HepG2 (cell line): Measurements from ENCODE around the gene RIOK2. TPM values are rescaled to one million over a fixed set of nuclear protein-coding genes. Genes with fewer than 3 reads are reported as not detected.

Source experiments
- GATA4 ChIP-seq: sonication (generic); IDR thresholded peaks from 2 replicates; pipeline ENCODE4 v1.6.1; 2016; ENCODE audit warnings: antibody characterized with exemption, low read depth, borderline replicate concordance
- HNF4G ChIP-seq, 2 experiments: sonication (generic) in 1 of 2; formaldehyde crosslinking in 1 of 2; IDR thresholded peaks; 2 replicates each; pipeline versions ENCODE4 v1.4.0 to v1.6.1; 2011 to 2020; ENCODE audit warnings: borderline replicate concordance in 2 of 2, low read depth in 2 of 2, mild to moderate bottlenecking in 2 of 2, low read length in 1 of 2, missing genetic modification reagents in 1 of 2, moderate library complexity in 1 of 2
- HNRNPLL ChIP-seq: fragments of 200-400 bp; formaldehyde crosslinking; IDR thresholded peaks from 2 replicates; pipeline ENCODE4 v1.6.1; 2017; ENCODE audit warnings: mild to moderate bottlenecking, low read depth, low read length; ENCODE audit not compliant: poor library complexity, severe bottlenecking
- KLF16 ChIP-seq, 2 experiments: sonication (generic) in 1 of 2; formaldehyde crosslinking in 1 of 2; IDR thresholded peaks; 2 replicates each; pipeline versions ENCODE4 v1.6.1 to v1.8.0; 2016 to 2023; ENCODE audit warnings: missing genetic modification reagents in 2 of 2, missing compliant biosample characterization in 1 of 2
- KLF9 ChIP-seq: IDR thresholded peaks from 2 replicates; pipeline ENCODE4 v1.6.1; 2016; ENCODE audit warnings: low read depth
- ONECUT2 ChIP-seq: sonication (generic); formaldehyde crosslinking; IDR thresholded peaks from 2 replicates; pipeline ENCODE4 v1.4.0; 2020; ENCODE audit warnings: missing genetic modification reagents
- PAF1 ChIP-seq: IDR thresholded peaks from 2 replicates; pipeline ENCODE4 v1.6.1; 2016; ENCODE audit warnings: missing genetic modification reagents, missing compliant biosample characterization
- PCBP1 ChIP-seq: fragments of 200-400 bp; formaldehyde crosslinking; IDR thresholded peaks from 2 replicates; pipeline ENCODE4 v1.6.1; 2017; ENCODE audit warnings: mild to moderate bottlenecking, low read depth, low read length, borderline replicate concordance
- PLRG1 ChIP-seq: fragments of 450-650 bp; conservative IDR thresholded peaks from 2 replicates; pipeline ENCODE4 v1.6.1; 2016
- REPIN1 ChIP-seq: sonication (generic); formaldehyde crosslinking; IDR thresholded peaks from 2 replicates; pipeline ENCODE4 v1.8.0; 2022; ENCODE audit warnings: missing genetic modification reagents, low read depth, mild to moderate bottlenecking, borderline replicate concordance
- SAFB2 ChIP-seq: sonication (generic); formaldehyde crosslinking; IDR thresholded peaks from 2 replicates; pipeline ENCODE4 v1.5.1; 2020; ENCODE audit warnings: missing genetic modification reagents, low read depth, mild to moderate bottlenecking, borderline replicate concordance
- TBX2 ChIP-seq: sonication (generic); formaldehyde crosslinking; IDR thresholded peaks from 2 replicates; pipeline ENCODE4 v1.5.0; 2020; ENCODE audit warnings: missing genetic modification reagents, mild to moderate bottlenecking, borderline replicate concordance
- ZBTB20 ChIP-seq: sonication (generic); formaldehyde crosslinking; IDR thresholded peaks from 2 replicates; pipeline ENCODE4 v1.8.1; 2023; ENCODE audit warnings: missing genetic modification reagents, low read depth, mild to moderate bottlenecking, borderline replicate concordance
- ZBTB38 ChIP-seq: sonication (generic); formaldehyde crosslinking; IDR thresholded peaks from 2 replicates; pipeline ENCODE4 v1.5.1; 2020; ENCODE audit warnings: mild to moderate bottlenecking, missing genetic modification reagents
- ZNF333 ChIP-seq: sonication (generic); formaldehyde crosslinking; IDR thresholded peaks from 2 replicates; pipeline ENCODE4 v1.4.0; 2020; ENCODE audit warnings: mild to moderate bottlenecking, missing genetic modification reagents, borderline replicate concordance
- ZNF556 ChIP-seq: sonication (generic); formaldehyde crosslinking; IDR thresholded peaks from 2 replicates; pipeline ENCODE4 v1.4.0; 2020; ENCODE audit warnings: mild to moderate bottlenecking, missing genetic modification reagents, borderline replicate concordance
- ZNF670 ChIP-seq: sonication (generic); formaldehyde crosslinking; IDR thresholded peaks from 2 replicates; pipeline ENCODE4 v1.8.0; 2022; ENCODE audit warnings: mild to moderate bottlenecking, missing genetic modification reagents, borderline replicate concordance
- polyA plus RNA-seq, 8 experiments: library from polyadenylated mRNA; depleted of rRNA in 3 of 8; stranded (reverse) in 7 of 8; unstranded in 1 of 8; fragments of >200 nt; fragmentation: Illumina TruSeq in 4 of 8; extraction: Trizol in 4 of 8; gene quantifications; 2 replicates each; pipeline versions ENCODE4 v1.2.1 to v1.2.3, GENCODE V29; 2011 to 2016; ENCODE audit warnings: low read depth in 4 of 8, missing spikeins in 1 of 8, mixed read lengths in 1 of 8; ENCODE audit not compliant: insufficient read depth in 1 of 8
- total RNA-seq, 5 experiments: library from RNA; depleted of rRNA; stranded (reverse); fragments of >200 nt; fragmentation: Illumina TruSeq; extraction: Trizol; gene quantifications; 2 replicates each; pipeline ENCODE4 v1.2.3, GENCODE V29; 2016; ENCODE audit warnings: low read depth in 1 of 5
- TF ChIP-seq, protein P1 (sequence below): sonication (generic); formaldehyde crosslinking; IDR thresholded peaks from 2 replicates; pipeline ENCODE4 v1.4.0; 2020; ENCODE audit warnings: missing genetic modification reagents; ENCODE audit errors: not compliant biosample characterization
- TF ChIP-seq, protein P2 (sequence below): sonication (generic); formaldehyde crosslinking; IDR thresholded peaks from 2 replicates; pipeline ENCODE4 v1.4.0; 2020; ENCODE audit warnings: missing genetic modification reagents, mild to moderate bottlenecking, borderline replicate concordance
- TF ChIP-seq, protein P3 (sequence below): IDR thresholded peaks from 2 replicates; pipeline ENCODE4 v1.4.0; 2020; ENCODE audit warnings: mild to moderate bottlenecking, missing genetic modification reagents

The RIOK2 gene
- total and polyA plus RNA-seq, 2 of the 13 experiments (the other 11 are each of a cell fraction or from before 2014, with no cell fraction given) = 8.1 to 46.6 TPM

DNA sequence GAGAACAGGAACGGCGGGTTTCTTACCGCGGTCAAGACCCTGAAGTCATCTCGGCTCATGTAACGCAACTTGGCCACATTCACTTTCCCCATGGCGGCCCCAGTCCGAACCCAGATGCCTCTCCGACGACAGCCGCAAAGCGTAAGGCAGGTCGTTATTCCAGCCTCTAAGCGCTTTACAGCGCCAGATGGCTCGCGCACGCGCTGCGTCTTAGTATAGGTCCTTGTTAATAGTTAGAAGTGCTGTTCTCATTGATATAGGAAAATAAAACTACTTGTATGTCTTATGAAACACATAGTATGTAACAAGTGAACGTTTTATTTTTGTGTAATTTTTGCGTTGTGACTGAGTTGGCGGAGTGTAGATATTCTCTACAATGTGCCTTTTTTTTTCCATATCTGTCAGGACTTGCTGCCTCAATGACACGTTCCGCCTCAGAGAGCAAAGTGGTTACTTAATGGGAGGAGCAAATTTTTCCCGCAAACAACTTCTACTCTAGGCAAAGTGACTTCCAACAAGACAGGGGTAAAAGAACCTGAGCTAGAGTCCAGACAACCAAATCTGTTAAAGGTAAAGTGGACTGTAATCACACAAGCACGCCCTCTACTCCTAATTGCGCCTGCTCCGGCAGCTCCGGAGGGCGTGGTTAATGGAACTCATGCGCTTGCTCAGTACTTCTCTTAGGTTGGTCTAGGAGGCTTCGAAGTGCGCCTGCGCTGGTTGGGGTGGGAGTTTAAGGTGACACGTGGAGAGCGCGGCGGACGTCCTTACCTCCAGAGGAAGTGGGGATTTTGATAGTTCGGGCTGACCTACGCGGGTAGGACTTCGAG lies at the start of gene RIOK2 (continued):
- no peak for TF ChIP-seq SAFB2
- TF ChIP-seq HNRNPLL = peak; percentile 53
- TF ChIP-seq, protein P1, sequence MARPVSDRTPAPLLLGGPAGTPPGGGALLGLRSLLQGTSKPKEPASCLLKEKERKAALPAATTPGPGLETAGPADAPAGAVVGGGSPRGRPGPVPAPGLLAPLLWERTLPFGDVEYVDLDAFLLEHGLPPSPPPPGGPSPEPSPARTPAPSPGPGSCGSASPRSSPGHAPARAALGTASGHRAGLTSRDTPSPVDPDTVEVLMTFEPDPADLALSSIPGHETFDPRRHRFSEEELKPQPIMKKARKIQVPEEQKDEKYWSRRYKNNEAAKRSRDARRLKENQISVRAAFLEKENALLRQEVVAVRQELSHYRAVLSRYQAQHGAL (CRISPR knock-in tag) = peak; percentile 73
- no peak for TF ChIP-seq PCBP1
- TF ChIP-seq KLF16 (CRISPR knock-in tag; IDR thresholded peaks at IDR 0.05) = peak in 1 of 2 experiments; percentile 46; a peak in 2 of 4 replicates
- TF ChIP-seq GATA4 = peak; percentile 38; the same call in 1 of the 2 replicates
- TF ChIP-seq, protein P2, sequence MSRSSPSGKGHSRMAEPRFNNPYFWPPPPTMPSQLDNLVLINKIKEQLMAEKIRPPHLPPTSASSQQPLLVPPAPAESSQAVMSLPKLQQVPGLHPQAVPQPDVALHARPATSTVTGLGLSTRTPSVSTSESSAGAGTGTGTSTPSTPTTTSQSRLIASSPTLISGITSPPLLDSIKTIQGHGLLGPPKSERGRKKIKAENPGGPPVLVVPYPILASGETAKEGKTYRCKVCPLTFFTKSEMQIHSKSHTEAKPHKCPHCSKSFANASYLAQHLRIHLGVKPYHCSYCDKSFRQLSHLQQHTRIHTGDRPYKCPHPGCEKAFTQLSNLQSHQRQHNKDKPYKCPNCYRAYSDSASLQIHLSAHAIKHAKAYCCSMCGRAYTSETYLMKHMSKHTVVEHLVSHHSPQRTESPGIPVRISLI (CRISPR knock-in tag) = no peak
- no peak for TF ChIP-seq PAF1 (CRISPR knock-in tag)
- TF ChIP-seq ZNF556 = no peak
- TF ChIP-seq, protein P3, sequence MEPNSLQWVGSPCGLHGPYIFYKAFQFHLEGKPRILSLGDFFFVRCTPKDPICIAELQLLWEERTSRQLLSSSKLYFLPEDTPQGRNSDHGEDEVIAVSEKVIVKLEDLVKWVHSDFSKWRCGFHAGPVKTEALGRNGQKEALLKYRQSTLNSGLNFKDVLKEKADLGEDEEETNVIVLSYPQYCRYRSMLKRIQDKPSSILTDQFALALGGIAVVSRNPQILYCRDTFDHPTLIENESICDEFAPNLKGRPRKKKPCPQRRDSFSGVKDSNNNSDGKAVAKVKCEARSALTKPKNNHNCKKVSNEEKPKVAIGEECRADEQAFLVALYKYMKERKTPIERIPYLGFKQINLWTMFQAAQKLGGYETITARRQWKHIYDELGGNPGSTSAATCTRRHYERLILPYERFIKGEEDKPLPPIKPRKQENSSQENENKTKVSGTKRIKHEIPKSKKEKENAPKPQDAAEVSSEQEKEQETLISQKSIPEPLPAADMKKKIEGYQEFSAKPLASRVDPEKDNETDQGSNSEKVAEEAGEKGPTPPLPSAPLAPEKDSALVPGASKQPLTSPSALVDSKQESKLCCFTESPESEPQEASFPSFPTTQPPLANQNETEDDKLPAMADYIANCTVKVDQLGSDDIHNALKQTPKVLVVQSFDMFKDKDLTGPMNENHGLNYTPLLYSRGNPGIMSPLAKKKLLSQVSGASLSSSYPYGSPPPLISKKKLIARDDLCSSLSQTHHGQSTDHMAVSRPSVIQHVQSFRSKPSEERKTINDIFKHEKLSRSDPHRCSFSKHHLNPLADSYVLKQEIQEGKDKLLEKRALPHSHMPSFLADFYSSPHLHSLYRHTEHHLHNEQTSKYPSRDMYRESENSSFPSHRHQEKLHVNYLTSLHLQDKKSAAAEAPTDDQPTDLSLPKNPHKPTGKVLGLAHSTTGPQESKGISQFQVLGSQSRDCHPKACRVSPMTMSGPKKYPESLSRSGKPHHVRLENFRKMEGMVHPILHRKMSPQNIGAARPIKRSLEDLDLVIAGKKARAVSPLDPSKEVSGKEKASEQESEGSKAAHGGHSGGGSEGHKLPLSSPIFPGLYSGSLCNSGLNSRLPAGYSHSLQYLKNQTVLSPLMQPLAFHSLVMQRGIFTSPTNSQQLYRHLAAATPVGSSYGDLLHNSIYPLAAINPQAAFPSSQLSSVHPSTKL = no peak; the same call in 1 of the 2 replicates
- TF ChIP-seq KLF9 (CRISPR knock-in tag) = peak; percentile 69; the same call in 1 of the 2 replicates
- TF ChIP-seq ZBTB38 (CRISPR knock-in tag) = peak; percentile 68; the same call in 1 of the 2 replicates
- TF ChIP-seq ZNF670 (CRISPR knock-in tag) = peak; percentile 69; the same call in 1 of the 2 replicates
- TF ChIP-seq ZNF333 (CRISPR knock-in tag) = no peak
- no peak for TF ChIP-seq PLRG1
- peak; percentile 45; the same call in 1 of the 2 replicates for TF ChIP-seq TBX2 (CRISPR knock-in tag)
- TF ChIP-seq HNF4G (IDR thresholded peaks at IDR 0.05; ENCODE audit: borderline replicate concordance, low read depth, low read length) = no peak
- no peak for TF ChIP-seq HNF4G (CRISPR knock-in tag; IDR thresholded peaks at IDR 0.05; ENCODE audit: borderline replicate concordance, low read depth)
- peak; percentile 63; the same call in 1 of the 2 replicates for TF ChIP-seq ONECUT2 (CRISPR knock-in tag)
- no peak for TF ChIP-seq ZBTB20 (CRISPR knock-in tag)
- peak; percentile 52; the same call in 1 of the 2 replicates for TF ChIP-seq REPIN1 (CRISPR knock-in tag)
